Muscle layer of duodenum (tissue), 2 donors: Measurements from ENCODE around the gene AOAH.

Experiments used
- H3K27ac ChIP-seq: one replicate; pipeline ENCODE4 v1.7.0; 2013; ENCODE audit warnings: mild to moderate bottlenecking, low read length
- H3K27me3 ChIP-seq: one replicate; pipeline ENCODE4 v1.7.0; 2013; ENCODE audit warnings: low read depth, mild to moderate bottlenecking, control low read depth, low read length
- H3K36me3 ChIP-seq, 2 donors: one replicate each; pipeline ENCODE4 v1.7.0; 2013; ENCODE audit warnings: low read length in 2 of 2, control low read depth in 1 of 2, mild to moderate bottlenecking in 1 of 2; ENCODE audit not compliant: insufficient read depth in 2 of 2, control insufficient read depth in 1 of 2
- H3K4me1 ChIP-seq, 2 donors: one replicate each; pipeline ENCODE4 v1.7.0; 2013; ENCODE audit warnings: low read length in 2 of 2, mild to moderate bottlenecking in 2 of 2, control low read depth in 1 of 2, moderate library complexity in 1 of 2; ENCODE audit not compliant: insufficient read depth in 2 of 2, control insufficient read depth in 1 of 2
- H3K4me3 ChIP-seq, 2 donors: one replicate each; pipeline ENCODE4 v1.7.0; 2013; ENCODE audit warnings: low read length in 2 of 2, low read depth in 1 of 2, mild to moderate bottlenecking in 1 of 2
- H3K9me3 ChIP-seq, 2 donors: one replicate each; pipeline ENCODE4 v1.7.0; 2013; ENCODE audit warnings: low read length in 2 of 2, control low read depth in 1 of 2, mild to moderate bottlenecking in 1 of 2; ENCODE audit not compliant: control insufficient read depth in 1 of 2
- donor health status: healthy.

AOAH gene

DNA sequence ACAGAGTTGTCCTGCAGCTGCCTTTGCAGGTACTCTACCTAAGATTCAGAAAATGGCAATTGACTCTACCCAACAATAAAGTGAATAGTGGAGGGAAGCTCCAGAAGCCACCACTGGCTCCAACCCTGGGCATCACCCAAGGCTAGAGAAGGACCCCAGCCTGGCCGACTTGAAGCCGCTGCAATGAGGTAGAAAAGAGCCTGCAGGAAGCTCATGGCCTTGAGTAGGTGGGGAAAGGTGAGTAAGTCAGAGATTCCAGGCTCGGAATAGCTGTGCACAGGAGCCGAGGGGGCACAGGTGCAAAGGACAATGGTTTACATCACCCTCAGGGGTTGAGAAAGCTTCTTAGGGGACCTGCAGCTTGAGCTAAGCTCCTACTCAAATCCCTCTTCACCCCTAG is 83.6 kb downstream of the AOAH start:
- Histone ChIP-seq H3K27ac (no peak overlapping the region), H3K4me1 (no peaks in the 10 kb centered on the region), H3K4me3 (no peak overlapping the region), H3K36me3 (no peaks in the 10 kb centered on the region), H3K27me3 (no peaks in the 10 kb centered on the region), H3K9me3 (no peaks in the 10 kb centered on the region)

DNA sequence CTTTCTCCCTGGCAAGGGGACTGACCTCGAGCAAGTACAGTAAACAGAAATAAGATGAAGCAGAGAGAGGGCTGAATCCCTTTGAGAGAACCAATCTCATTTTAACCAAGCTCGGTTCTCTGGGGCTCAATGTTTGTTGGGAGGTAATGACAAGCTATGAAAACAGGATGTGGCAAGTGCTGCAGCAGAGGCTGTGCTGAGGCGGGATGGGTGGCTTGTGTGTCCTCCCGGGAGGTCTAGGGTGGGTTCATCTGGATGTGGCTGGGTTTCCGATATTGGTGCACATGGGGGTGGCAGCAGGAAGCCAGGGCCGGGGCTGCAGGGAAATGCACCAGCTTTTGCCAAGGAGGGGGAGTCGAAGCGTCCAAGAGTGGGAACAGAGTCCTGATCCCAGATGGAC is 84.5 kb downstream of the AOAH start:
- H3K4me3 ChIP-seq = no peak overlapping the region
- H3K9me3 ChIP-seq = no peaks in the 10 kb centered on the region
- H3K36me3 ChIP-seq = no peaks in the 10 kb centered on the region
- H3K27ac ChIP-seq = no peak overlapping the region
- H3K27me3 ChIP-seq = no peaks in the 10 kb centered on the region
- H3K4me1 ChIP-seq = no peaks in the 10 kb centered on the region

DNA sequence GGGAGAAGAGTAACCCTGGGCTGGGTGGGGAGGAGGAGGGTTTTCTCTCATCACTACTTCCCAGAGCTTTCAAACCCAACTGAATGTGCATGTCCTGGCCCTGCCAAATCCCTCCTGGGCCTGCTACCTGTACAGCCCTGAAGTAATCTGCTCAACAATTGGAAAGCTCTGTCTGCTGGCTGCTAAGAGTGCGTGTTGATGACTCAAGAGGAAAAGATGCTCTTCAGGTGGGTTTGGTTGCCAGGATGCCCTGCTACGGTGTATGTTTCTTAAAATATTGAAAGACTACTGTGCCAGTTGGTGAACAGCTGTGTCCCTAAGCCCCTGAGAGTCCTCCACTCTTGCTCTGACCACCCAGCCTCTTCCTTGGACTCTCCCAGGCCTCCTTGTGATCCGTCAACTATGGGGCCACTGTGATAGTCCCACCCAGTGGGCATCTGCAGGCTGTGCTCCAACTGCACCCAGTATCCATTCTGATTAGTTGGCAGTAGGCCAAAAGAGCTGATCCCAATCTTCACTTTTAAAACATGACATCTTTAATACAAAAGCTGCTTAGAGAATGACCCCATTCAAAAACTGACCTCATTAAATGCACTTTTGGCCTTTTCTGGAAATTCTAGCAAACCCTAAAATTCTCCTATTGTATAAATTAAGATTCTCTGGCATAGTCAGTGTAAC is 85.6 kb downstream of the AOAH start:
- H3K4me1 ChIP-seq = no peaks in the 10 kb centered on the region
- no peaks in the 10 kb centered on the region for H3K9me3 ChIP-seq
- H3K27me3 ChIP-seq = no peaks in the 10 kb centered on the region
- H3K4me3 ChIP-seq = no peak overlapping the region
- H3K27ac ChIP-seq = no peak overlapping the region
- H3K36me3 ChIP-seq = no peaks in the 10 kb centered on the region

DNA sequence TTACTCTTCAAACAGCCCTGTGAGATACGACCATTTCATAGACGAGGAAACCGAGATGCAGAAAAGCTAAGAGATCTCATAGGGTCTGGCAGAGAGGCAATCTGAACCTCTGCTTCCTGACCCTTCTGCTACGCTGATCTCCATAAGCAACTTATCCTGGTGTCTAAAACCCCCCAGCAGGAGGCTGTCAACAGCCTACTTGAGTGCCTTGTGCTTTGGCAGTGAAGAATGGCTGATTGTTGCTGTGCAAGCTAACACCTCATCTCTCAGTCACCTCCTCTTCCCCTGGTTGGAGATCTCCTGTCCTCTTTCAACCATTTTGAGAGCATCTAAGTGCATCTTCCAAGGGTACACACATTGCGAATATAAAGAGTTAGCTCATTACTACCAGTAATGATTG is 86.2 kb downstream of the AOAH start:
- no peaks in the 10 kb centered on the region for H3K27me3 ChIP-seq
- H3K9me3 ChIP-seq = no peaks in the 10 kb centered on the region
- no peak overlapping the region for H3K27ac ChIP-seq
- H3K4me3 ChIP-seq = no peak overlapping the region
- H3K4me1 ChIP-seq = no peaks in the 10 kb centered on the region
- no peaks in the 10 kb centered on the region for H3K36me3 ChIP-seq

DNA sequence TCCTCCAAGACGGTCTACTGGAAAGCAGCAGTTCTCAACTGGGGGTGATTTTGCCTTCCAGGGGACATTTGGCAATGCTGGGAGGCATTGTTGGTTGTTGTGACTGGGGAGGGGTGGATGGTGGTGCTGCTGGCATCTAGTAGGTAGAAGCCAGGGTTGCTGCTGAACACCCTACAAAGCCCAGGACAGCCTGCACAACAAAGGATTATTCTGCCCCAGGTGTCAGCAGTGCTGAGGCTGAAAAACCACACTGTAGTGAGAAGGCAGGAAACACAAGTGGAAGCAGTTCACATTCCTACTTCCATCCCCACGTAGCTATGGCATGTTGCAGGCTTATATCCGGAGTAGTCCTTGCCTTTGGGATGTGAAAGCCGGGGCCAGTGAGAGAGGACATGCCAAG is 86.9 kb downstream of the AOAH start:
- Histone ChIP-seq H3K36me3 (no peaks in the 10 kb centered on the region), H3K27ac (no peak overlapping the region), H3K27me3 (no peaks in the 10 kb centered on the region), H3K9me3 (no peaks in the 10 kb centered on the region), H3K4me1 (no peaks in the 10 kb centered on the region), H3K4me3 (no peak overlapping the region)

DNA sequence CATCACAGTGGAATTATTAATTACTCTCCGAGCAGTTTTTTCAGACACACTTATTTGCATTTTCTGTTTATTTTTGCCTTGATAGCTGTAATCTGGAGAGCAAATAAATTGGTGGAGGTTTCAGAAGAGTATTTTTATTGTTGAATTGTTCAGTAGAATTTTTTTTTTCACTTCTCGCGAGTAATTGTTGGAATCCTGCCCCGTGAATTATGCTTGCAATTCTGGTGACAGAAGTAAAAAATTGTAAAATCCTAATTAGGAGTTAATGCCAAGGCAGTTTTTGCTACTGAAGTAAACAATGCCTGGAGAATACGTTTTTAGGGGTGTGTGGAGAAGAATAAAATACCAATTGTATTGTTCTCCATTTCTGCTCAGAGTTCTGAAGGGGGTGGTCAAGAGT is 88.2 kb downstream of the AOAH start:
- H3K27me3 ChIP-seq = no peaks in the 10 kb centered on the region
- H3K27ac ChIP-seq = no peak overlapping the region
- H3K4me3 ChIP-seq = no peak overlapping the region
- H3K9me3 ChIP-seq = no peaks in the 10 kb centered on the region
- H3K36me3 ChIP-seq = no peaks in the 10 kb centered on the region
- no peaks in the 10 kb centered on the region for H3K4me1 ChIP-seq

DNA sequence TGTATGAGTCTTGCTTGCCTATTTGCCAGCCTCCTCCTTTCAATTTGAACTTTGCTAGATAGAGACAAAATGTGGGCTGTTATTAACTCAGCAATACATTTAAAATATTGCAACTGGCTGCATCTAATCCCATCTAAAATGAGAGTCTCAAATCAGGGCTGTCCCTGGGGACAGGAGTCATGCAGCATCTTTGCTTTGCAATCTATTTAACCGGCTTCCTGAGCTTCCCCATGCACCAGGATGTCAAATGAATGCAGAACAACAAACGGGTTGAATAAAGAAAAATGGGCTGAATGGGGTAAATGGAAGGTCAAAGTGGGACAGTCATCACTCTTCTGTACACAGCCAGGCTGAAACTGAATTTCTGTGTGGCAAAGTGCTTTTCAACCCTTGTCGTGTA is 89.2 kb downstream of the AOAH start:
- no peaks in the 10 kb centered on the region for H3K9me3 ChIP-seq
- no peak overlapping the region for H3K4me3 ChIP-seq
- H3K4me1 ChIP-seq = no peaks in the 10 kb centered on the region

DNA sequence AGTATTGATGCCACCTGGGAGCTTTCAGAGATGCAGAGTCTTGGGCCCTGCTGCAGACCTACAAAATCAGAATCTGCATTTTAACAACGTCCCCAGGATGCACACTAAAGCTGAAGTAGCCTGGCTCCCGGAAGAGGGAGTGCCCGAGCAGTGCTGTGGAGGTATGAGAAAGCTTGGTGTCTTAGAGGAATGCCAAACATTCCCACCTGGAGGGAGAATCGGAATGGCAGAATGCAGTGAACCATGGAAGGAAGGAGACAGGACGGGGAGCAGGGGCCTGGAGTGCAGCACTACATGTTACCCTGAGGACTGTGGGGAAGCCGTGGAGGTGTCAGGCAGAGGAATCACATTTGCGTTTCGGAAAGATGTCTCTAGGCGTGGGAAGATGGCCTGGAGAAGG is 90.9 kb downstream of the AOAH start:
- H3K4me1 ChIP-seq = no peaks in the 10 kb centered on the region
- no peaks in the 10 kb centered on the region for H3K36me3 ChIP-seq
- no peak overlapping the region for H3K27ac ChIP-seq
- H3K9me3 ChIP-seq = no peaks in the 10 kb centered on the region
- H3K4me3 ChIP-seq = no peak overlapping the region
- H3K27me3 ChIP-seq = no peaks in the 10 kb centered on the region

More for the DNA sequence above, 89.2 kb downstream of the AOAH start:
- H3K27me3 ChIP-seq = no peaks in the 10 kb centered on the region
- no peaks in the 10 kb centered on the region for H3K36me3 ChIP-seq
- H3K27ac ChIP-seq = no peak overlapping the region

DNA sequence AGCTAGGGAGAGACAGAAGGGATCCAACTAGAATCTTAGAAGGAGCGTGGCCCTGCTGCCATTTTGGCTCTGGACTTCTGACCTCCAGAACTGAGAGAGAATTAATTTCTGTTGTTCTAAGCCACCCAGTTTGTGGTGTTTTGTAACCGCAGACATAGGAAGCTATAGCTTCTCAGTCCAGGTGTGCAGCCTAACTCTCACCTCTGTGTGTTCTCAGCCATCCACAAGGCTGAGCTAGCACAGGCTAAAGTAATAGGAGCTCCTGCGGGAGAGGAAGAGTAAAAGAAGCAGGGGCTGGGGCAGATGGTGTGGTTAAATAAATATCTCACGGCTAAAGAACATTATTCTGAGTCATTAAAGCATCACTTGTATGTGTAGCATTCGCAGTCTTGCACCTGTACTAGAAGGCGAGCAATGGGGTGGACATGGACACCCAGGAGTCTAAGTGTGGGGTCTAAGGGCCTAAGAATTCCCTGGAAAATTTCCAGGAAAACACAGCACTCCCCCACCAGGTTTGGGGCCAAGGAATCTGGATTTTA is 94.1 kb downstream of the AOAH start:
- H3K4me1 ChIP-seq = peaks cover 0 to 6% of the 10 kb centered on the region in 2 donors

DNA sequence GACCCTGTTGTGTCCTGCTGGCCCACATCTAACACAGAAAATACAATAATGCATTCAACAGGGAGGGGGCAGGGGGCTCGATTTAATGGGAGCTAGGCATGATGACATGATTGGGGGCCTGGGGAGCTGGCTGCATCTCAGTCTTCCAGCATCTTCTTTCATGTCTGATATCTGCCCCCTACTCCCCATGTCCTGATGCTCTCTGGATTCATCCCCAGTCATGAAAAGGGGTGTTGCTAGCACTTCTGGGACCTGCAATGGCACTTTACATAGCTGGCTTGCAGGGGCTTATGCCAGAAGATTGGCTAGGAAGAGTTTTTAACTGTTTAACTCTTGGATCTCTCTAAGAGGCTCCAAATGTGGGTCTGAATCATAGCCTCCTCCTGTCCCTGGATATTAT is 94.9 kb downstream of the AOAH start:
- no peaks in the 10 kb centered on the region for H3K9me3 ChIP-seq
- no peak overlapping the region for H3K27ac ChIP-seq
- no peaks in the 10 kb centered on the region for H3K27me3 ChIP-seq
- H3K36me3 ChIP-seq = no peaks in the 10 kb centered on the region
- H3K4me1 ChIP-seq = peaks cover 0 to 6% of the 10 kb centered on the region in 2 donors
- H3K4me3 ChIP-seq = no peak overlapping the region

More for the DNA sequence above, 94.1 kb downstream of the AOAH start:
- Histone ChIP-seq H3K9me3 (no peaks in the 10 kb centered on the region), H3K27me3 (no peaks in the 10 kb centered on the region), H3K36me3 (no peaks in the 10 kb centered on the region), H3K27ac (no peak overlapping the region), H3K4me3 (no peak overlapping the region)

DNA sequence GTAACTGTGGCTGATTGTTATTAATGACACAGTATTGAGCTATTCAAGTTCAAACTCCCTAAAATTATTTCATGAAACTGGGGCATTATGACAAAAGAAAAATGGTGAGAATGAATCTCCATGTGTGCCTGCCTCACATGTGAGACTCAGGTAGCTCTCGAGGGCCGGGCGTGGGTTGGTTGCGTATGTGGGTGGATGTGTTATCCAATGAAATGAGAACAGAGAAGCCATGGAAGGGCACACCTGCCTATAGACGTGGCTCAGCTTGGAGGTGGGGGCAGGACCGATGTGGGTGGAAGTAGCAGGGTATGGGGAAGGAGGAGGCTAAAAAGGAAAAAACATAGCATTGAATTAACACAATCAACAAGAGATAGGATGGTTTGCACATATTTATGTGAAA is 96.5 kb downstream of the AOAH start:
- Histone ChIP-seq H3K27ac (no peak overlapping the region), H3K27me3 (no peaks in the 10 kb centered on the region), H3K9me3 (no peaks in the 10 kb centered on the region), H3K4me3 (no peak overlapping the region), H3K36me3 (no peaks in the 10 kb centered on the region), H3K4me1 (peaks cover 0 to 6% of the 10 kb centered on the region in 2 donors)

DNA sequence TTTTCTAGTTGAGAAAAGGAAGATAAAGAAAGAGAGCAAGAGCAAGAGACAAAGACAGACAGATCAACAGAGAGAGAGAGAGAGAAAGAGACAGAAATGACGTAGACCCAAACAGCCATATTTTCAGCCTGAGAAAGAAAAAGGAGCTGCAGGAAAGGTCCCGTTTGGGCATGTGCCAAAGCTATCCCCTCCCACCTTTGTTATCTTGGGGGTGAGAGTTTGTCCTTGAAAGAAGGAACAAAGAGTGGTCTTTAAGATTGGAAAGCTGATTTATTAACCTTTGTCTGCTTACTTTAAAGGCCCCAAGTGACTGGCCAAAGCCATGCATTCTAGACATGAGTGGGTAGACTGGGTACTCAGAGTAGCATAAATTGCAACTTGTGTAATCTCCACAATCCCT is 98.2 kb downstream of the AOAH start:
- H3K9me3 ChIP-seq = no peaks in the 10 kb centered on the region
- H3K27ac ChIP-seq = no peak overlapping the region
- H3K4me1 ChIP-seq = peaks cover 0 to 6% of the 10 kb centered on the region in 2 donors
- H3K27me3 ChIP-seq = no peaks in the 10 kb centered on the region
- H3K36me3 ChIP-seq = no peaks in the 10 kb centered on the region
- no peak overlapping the region for H3K4me3 ChIP-seq
